Measurements from ENCODE around the gene WDR47.

GRCh38 chr1:109017134-109017533 lies 24.8 kb downstream of the WDR47 start:
- TF ChIP-seq, protein P1, sequence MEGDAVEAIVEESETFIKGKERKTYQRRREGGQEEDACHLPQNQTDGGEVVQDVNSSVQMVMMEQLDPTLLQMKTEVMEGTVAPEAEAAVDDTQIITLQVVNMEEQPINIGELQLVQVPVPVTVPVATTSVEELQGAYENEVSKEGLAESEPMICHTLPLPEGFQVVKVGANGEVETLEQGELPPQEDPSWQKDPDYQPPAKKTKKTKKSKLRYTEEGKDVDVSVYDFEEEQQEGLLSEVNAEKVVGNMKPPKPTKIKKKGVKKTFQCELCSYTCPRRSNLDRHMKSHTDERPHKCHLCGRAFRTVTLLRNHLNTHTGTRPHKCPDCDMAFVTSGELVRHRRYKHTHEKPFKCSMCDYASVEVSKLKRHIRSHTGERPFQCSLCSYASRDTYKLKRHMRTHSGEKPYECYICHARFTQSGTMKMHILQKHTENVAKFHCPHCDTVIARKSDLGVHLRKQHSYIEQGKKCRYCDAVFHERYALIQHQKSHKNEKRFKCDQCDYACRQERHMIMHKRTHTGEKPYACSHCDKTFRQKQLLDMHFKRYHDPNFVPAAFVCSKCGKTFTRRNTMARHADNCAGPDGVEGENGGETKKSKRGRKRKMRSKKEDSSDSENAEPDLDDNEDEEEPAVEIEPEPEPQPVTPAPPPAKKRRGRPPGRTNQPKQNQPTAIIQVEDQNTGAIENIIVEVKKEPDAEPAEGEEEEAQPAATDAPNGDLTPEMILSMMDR (IDR thresholded peaks at IDR 0.05 in 4 of 5, conservative IDR thresholded peaks at IDR 0.05 in 1 of 5): no peak
- no peak for TF ChIP-seq POLR2A (IDR thresholded peaks at IDR 0.05)
